GM21381 (cell line): Measurements from ENCODE around the gene ZNF397.

Experiments
- ATAC-seq: cut with Tn5 transposase; IDR thresholded peaks from one replicate; pipeline ENCODE4 v1.9.1; 2021; ENCODE audit warnings: mild to moderate bottlenecking, moderate library complexity; ENCODE audit not compliant: unreplicated experiment

Gene ZNF397

DNA sequence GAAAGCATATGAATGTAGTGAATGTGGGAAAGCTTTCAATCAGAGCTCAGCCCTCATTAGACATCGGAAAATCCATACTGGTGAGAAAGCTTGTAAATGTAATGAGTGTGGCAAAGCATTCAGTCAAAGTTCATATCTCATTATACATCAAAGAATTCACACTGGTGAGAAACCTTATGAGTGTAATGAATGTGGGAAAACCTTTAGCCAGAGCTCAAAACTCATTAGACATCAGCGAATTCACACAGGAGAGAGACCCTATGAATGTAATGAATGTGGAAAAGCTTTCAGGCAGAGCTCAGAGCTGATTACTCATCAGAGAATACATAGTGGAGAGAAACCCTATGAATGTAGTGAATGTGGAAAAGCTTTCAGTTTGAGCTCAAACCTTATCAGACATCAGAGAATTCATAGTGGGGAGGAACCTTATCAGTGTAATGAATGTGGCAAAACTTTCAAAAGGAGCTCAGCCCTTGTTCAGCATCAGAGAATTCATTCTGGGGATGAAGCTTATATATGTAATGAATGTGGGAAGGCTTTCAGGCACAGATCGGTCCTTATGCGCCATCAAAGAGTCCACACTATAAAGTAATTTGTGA lies 5.0 kb downstream of the ZNF397 start:
- ATAC-seq = no peak

DNA sequence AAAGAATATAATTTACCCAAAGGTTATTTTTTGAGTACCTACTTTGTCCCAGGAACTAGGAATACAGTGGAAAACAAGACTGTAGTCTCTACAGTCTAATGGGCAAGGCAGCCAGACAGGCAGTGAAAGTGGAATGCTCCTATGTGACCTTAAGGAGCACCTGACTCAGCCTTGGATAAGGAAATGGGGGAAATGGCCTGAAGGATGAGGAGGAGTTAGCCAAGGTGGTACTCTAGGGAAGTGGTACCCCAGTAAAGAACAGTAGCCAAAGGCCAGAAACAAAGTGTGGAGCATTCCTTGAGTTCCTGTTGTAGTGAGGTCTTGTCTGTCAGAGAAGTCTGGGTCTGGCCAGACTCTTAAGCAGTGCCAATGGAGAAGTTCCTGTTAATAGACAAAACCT lies 6.0 kb downstream of the ZNF397 start:
- no peak for ATAC-seq

- ATAC-seq = no peak
These were observed 6.8 kb downstream of the ZNF397 start for GRCh38 chr18:35247412-35248249.

- no peak for ATAC-seq
These were observed 7.6 kb downstream of the ZNF397 start for GRCh38 chr18:35248429-35248828.

- no peak for ATAC-seq
These were observed 11.6 kb downstream of the ZNF397 start for GRCh38 chr18:35252466-35252865.

DNA sequence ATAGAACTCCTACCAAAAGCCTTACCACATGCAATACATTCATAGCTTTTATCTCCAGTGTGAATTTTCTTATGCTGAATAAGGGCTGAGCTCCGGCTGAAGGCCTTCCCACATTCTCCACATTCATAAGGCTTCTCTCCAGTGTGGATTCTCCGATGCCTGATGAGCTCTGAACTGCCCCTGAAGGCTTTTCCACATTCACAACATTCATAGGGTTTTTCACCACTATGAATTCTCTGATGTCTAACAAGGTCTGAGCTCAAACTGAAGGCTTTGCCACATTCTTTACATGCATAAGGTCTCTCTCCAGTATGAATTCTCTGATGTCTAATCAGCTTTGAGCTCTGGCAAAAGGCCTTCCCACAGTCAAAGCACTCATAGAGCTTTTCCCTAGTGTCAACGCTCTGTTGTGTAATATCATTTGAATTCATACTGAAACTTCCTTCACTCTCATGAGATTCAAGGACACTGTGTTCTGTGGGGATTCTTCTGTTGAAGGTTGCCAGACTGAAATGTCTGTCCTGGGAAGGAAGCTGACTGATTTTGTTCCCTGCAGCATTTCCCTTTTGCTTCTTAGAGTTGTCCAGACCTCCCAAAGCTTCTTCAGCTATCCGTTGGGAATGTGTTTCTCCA lies 12.9 kb downstream of the ZNF397 start:
- ATAC-seq = no peak

DNA sequence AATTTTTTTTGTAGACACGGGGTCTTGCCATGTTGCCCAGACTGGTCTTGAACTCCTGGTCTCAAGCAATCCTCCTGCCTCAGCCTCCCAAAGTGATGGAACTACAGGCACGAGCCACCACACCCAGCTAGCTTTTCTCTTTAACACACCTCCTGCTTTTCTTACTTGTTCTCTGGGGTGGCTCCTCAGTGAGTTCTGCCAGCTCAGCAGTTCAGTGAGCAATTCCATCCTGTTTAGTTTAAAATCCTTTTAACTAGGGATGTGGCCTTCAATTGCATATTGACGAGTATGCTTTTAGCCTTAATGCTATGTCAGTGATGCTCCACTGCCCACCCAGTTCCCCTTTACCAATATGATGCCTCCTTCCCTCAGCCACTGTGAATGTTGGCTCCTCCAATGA lies 16.1 kb downstream of the ZNF397 start:
- no peak for ATAC-seq

DNA sequence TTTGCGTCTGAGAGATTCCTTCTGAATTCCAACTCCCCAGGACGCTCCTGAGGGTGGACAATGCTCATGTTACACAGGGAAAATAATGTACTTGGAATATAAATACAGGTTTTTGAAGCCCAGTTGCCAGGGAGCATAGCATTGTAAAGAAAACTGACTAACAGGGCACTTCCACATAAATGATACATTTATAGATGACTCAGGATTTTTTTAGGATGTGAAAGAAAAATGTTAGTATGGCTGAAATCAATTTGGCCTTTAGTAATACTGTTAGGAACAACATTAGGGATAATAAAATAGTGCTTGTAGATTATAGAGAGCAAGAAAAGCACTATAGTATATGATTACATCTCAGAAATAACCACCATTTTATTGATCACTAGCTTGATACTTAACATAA lies 23.6 kb downstream of the ZNF397 start:
- ATAC-seq = no peak

- no peak for ATAC-seq
These were observed 26.4 kb downstream of the ZNF397 start for GRCh38 chr18:35267161-35267651.

GRCh38 chr18:35267809-35268208 lies 27.0 kb downstream of the ZNF397 start:
- ATAC-seq = no peak

- ATAC-seq = no peak
These were observed 28.0 kb downstream of the ZNF397 start for GRCh38 chr18:35268821-35269220.

DNA sequence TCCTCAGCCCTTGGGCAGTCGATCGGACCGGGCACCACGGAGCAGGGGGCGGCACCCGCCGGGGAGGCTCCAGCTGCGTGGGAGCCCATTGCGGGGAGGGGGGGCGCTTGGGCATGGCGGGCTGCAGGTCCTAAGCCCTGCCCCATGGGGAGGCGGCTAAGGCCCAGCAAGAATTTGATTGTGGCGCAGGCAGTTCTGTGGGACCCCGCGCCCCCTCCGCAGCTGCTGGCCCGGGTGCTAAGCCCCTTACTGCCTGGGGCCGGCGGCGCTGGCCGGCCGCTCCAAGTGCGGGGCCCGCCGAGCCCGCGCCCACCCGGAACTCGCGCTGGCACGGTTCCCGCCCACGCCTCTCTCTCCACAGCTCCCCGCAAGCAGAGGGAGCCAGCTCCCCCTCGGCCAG lies 30.8 kb downstream of the ZNF397 start:
- no peak for ATAC-seq

DNA sequence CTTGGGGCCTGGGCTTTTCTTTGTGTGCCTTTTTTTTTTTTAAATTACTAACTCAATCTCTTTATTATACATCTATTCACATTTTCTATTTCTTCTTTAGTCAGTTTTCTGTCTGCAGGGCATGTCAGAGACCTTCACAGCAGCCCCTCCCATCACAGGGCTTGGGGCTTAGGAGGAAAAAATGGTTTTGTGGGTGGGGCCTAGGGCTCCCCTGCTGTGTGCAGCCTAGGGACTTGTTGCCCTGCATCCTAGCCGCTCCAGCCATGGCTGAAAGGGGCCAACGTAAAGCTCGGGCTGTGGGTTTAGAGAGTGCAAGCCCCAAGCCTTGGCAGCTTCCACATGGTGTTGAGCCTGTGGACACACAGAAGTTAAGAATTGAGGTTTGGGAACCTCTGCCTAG lies 35.4 kb downstream of the ZNF397 start:
- no peak for ATAC-seq

GRCh38 chr18:35277633-35278032 lies 36.8 kb downstream of the ZNF397 start:
- no peak for ATAC-seq

DNA sequence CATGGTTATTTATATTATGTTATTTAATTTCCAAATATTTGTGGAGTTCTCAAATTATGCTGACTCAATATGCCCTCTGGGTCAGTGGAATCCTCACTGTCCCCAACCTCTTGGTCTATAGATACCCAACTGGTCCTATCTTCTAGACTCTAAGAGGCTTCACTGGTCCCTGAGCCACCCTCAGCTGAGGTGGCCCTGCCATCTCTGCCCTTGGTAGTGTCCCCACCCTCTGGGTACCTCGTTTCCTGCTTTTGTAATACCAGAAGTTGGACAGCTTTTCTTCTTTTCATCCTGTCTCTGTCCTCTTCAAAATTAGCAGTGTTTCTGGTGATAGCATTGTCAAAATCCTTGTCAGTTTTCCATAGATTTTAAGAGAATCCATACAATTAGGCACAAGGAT lies 37.3 kb downstream of the ZNF397 start:
- ATAC-seq = no peak

- no peak for ATAC-seq
These were observed 38.1 kb downstream of the ZNF397 start for GRCh38 chr18:35278969-35279368.

DNA sequence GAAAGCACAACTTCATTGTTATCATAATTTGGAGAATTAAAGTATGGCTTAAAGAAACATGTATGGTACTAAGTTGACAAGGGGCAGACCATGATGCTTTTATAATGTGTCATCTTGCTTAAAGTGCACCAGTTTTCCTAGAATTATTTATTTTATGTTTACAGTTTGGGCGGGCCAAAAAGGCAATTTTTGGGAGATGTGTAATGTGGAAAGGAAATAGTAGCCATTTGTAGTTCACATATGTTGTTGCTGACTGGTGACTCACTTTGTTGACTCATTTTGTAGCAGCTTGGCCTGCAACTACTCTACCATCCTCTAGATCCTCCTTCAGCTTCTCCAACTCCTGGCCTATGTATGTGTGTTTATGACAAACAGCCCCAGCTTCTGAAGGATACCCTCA lies 41.5 kb downstream of the ZNF397 start:
- no peak for ATAC-seq

- ATAC-seq = no peak
These were observed 43.3 kb downstream of the ZNF397 start for GRCh38 chr18:35283923-35284794.

- ATAC-seq = no peak
These were observed 44.0 kb downstream of the ZNF397 start for GRCh38 chr18:35284841-35285240.

DNA sequence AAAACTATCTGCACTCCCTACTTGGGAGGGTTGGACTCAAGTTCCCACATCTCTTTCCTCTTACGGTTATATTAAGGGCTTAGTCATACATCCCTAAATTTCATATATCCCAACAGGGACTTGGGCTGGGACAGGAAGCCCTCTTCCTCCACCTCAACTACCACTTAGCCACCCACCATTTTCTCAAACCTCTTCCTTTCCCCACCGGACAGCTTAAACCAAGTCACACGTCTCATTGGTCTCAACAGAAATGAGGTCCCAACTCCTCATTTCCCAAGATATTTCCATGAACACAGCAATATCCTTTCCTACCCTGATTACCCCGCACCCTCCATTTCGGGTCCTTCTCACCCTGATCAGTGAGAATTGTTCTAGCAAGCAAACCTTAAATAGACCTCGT lies 48.5 kb downstream of the ZNF397 start:
- ATAC-seq = no peak

DNA sequence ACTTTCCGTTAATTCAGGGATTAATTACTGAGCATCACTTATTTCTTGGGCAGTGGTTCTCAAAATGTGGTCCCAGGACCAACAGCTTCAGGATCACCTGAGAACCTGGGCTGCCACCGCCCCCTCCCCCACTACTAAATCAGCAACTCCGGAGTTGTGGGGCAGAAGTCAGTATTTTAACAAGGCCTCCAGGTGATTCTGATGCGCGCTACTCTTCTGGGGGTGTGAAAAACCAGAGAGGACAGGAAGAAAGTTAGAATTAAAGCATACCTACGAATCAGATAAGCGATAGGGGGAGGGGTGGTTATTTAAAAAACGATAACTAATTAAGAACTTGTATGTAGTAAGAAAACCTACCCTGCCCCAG lies 48.9 kb downstream of the ZNF397 start:
- peak; percentile 33 for ATAC-seq
